ENCODE measurements around the gene QPRT. TPM values are rescaled to one million over a fixed set of nuclear protein-coding genes. Genes with fewer than 3 reads are reported as not detected.

QPRT gene
- total RNA-seq, 2 donors from 2014 or later = 8.3 to 11.1 TPM

- Histone ChIP-seq H3K36me3 (no peaks in the 10 kb centered on the region), H3K4me3 (no peak overlapping the region), H3K27me3 (replicated peaks; ENCODE audit: insufficient read depth) (no peaks in the 10 kb centered on the region), H3K9me3 (no peaks in the 10 kb centered on the region), H3K4me1 (replicated peaks) (peaks cover 20% of the 10 kb centered on the region), H3K27ac (peak overlapping the region; percentile 54 to 86)
- no peak for TF ChIP-seq POLR2AphosphoS5 (IDR thresholded peaks at IDR 0.05)
- no peak for TF ChIP-seq CTCF (IDR thresholded peaks at IDR 0.05)
- no peak for TF ChIP-seq POLR2A (IDR thresholded peaks at IDR 0.05)
- intact Hi-C loops (cut with DNase I) = no loop called here
- DNase-seq (ENCODE audit: low spot score) = no peak
- 77% methylated on average over 5 of the region's 5 CpGs for WGBS
Observed at GRCh38 chr16:29743475-29743826, 64.5 kb downstream of the QPRT start.

GRCh38 chr16:29743827-29744531 is 65.0 kb downstream of the QPRT start:
- WGBS = 51% methylated on average over 13 of the region's 21 CpGs
- intact Hi-C loops (cut with DNase I) = no loop called here
- H3K27me3 ChIP-seq (replicated peaks; ENCODE audit: insufficient read depth) = no peaks in the 10 kb centered on the region
- H3K36me3 ChIP-seq = no peaks in the 10 kb centered on the region
- H3K4me1 ChIP-seq (replicated peaks) = peaks cover 20% of the 10 kb centered on the region
- no peaks in the 10 kb centered on the region for H3K9me3 ChIP-seq
- H3K27ac ChIP-seq = peak overlapping the region; percentile 54 to 86
- peak; percentile 68 for DNase-seq (ENCODE audit: low spot score)
- TF ChIP-seq POLR2A (IDR thresholded peaks at IDR 0.05) (no peak), CTCF (IDR thresholded peaks at IDR 0.05) (no peak), POLR2AphosphoS5 (IDR thresholded peaks at IDR 0.05) (peak; percentile 68)
- H3K4me3 ChIP-seq = no peak overlapping the region

GRCh38 chr16:29744541-29745101 is 65.6 kb downstream of the QPRT start:
- no peak overlapping the region for H3K4me3 ChIP-seq
- H3K27ac ChIP-seq = peak overlapping the region; percentile 54 to 86
- intact Hi-C loops (cut with DNase I) = no loop called here

GRCh38 chr16:29745121-29745852 is 66.3 kb downstream of the QPRT start:
- H3K27ac ChIP-seq = peak overlapping the region in 1 of 2 donors; percentile 86
- intact Hi-C loops (cut with DNase I) = no loop called here
- TF ChIP-seq CTCF (IDR thresholded peaks at IDR 0.05) (no peak), POLR2A (IDR thresholded peaks at IDR 0.05) (no peak), POLR2AphosphoS5 (IDR thresholded peaks at IDR 0.05) (no peak)
- no peaks in the 10 kb centered on the region for H3K9me3 ChIP-seq
- WGBS = 84% methylated on average over 16 of the region's 16 CpGs
- peaks cover 20% of the 10 kb centered on the region for H3K4me1 ChIP-seq (replicated peaks)
- no peaks in the 10 kb centered on the region for H3K27me3 ChIP-seq (replicated peaks; ENCODE audit: insufficient read depth)
- peak overlapping the region; percentile 11 to 14 for H3K4me3 ChIP-seq
- H3K36me3 ChIP-seq = no peaks in the 10 kb centered on the region
- DNase-seq (ENCODE audit: low spot score) = no peak

More at GRCh38 chr16:29744541-29745101, 65.6 kb downstream of the QPRT start:
- Histone ChIP-seq H3K4me1 (replicated peaks) (peaks cover 20% of the 10 kb centered on the region), H3K27me3 (replicated peaks; ENCODE audit: insufficient read depth) (no peaks in the 10 kb centered on the region), H3K9me3 (no peaks in the 10 kb centered on the region), H3K36me3 (no peaks in the 10 kb centered on the region)
- no peak for DNase-seq (ENCODE audit: low spot score)
- 92% methylated on average over 19 of the region's 20 CpGs for WGBS
- TF ChIP-seq POLR2A (IDR thresholded peaks at IDR 0.05) (no peak), CTCF (IDR thresholded peaks at IDR 0.05) (no peak), POLR2AphosphoS5 (IDR thresholded peaks at IDR 0.05) (no peak)
